ENCODE results near the gene MACROH2A1.

Gene MACROH2A1

DNA sequence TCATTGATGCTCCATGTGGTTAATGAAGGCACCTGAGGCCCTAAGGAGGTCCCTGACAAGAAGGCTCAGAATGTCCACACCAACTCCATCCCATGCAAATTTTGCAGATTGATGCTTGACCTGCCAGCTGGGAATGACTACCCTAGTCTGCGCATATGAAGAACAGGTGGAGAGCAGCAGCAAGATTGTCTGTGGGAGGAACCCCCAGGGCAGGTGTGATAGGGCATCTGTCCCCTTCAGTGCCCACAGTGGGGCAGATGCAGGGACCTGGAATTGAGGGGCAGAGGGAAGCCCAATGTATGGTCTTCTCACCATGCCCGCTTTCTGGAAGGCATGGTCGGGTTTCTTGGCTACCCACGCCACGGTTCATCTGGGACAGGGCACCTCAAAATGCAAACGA, 79.6 kb downstream of the MACROH2A1 start:
- Mint-ChIP-seq H3K36me3 (ENCODE audit: low read depth) (no peaks in the 10 kb centered on the region), H3K4me1 (ENCODE audit: low read depth) (no peaks in the 10 kb centered on the region), H3K4me3 (no peak overlapping the region), H3K27ac (no peak overlapping the region), H3K27me3 (no peaks in the 10 kb centered on the region), H3K9me3 (no peaks in the 10 kb centered on the region)
- intact Hi-C loops (cut with micrococcal nuclease): no loop called here

DNA sequence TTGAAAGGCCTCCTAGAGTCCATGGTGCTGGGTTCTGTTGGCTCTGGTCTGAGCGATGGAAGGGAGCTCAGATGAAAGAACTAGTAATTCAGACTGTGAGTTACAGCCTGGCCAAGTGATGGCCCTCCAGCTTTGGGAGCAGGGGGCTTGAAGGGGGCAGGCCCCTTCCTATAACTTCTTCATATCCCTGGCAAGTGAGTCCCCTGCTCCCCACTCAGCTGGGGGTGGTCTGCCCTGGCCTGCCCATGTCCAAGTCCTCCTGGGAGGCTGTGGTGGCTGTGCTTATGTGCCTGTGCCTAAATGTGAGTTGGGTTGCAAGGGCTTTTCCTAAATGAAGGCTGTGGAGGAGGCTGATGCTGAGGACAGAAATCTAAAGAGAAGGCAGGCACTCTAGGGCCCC, 80.1 kb downstream of the MACROH2A1 start:
- Mint-ChIP-seq H3K4me1 (ENCODE audit: low read depth) (no peaks in the 10 kb centered on the region), H3K36me3 (ENCODE audit: low read depth) (no peaks in the 10 kb centered on the region), H3K9me3 (no peaks in the 10 kb centered on the region), H3K27ac (no peak overlapping the region), H3K27me3 (no peaks in the 10 kb centered on the region), H3K4me3 (no peak overlapping the region)
- intact Hi-C loops (cut with micrococcal nuclease): no loop called here

DNA sequence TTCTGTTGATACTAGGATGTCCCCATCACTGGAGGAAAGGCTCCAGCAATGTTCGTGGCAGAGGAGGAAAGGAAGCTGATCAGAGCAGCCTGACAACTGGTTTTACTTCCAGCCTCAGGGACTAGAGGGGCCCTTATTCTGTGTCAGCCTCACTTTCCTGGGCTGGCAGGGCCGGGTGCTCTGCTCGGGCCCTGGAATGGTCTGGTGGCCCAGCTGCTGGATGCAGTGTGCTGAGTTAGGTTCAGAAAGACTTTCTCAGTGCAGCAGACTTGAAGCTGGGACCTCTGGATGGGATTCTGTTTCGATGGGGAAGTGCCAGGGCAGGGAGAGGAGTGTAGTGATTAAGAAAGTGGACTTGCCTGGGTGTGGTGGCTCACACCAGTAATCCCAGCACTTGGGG, 81.0 kb downstream of the MACROH2A1 start:
- H3K4me1 Mint-ChIP-seq (ENCODE audit: low read depth): no peaks in the 10 kb centered on the region
- no peaks in the 10 kb centered on the region for H3K36me3 Mint-ChIP-seq (ENCODE audit: low read depth)
- H3K4me3 Mint-ChIP-seq: no peak overlapping the region
- H3K27me3 Mint-ChIP-seq: no peaks in the 10 kb centered on the region
- H3K9me3 Mint-ChIP-seq: no peaks in the 10 kb centered on the region
- intact Hi-C loops (cut with micrococcal nuclease): no loop called here
- H3K27ac Mint-ChIP-seq: no peak overlapping the region

DNA sequence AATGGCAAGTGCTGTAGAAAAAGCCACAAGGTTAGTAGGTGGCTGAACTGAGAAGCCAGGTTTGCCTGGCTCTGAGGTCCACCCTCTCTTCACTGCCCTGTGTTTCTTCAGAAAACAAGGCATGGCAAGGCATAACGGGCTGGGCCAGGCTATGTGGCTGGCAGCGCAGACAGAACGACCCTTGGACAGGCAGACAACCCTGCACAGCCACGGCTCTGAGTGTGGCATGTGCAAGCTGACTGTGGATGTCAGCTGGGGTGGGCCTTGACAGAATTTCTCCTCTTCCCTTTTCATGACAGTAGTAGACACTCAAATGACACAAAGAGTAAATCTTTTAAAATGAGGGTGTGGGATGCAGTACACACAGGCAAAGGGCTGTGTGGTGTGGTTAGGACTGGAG, 81.7 kb downstream of the MACROH2A1 start:
- Mint-ChIP-seq H3K27ac (no peak overlapping the region), H3K27me3 (no peaks in the 10 kb centered on the region), H3K4me3 (no peak overlapping the region), H3K36me3 (ENCODE audit: low read depth) (no peaks in the 10 kb centered on the region), H3K9me3 (no peaks in the 10 kb centered on the region), H3K4me1 (ENCODE audit: low read depth) (no peaks in the 10 kb centered on the region)
- intact Hi-C loops (cut with micrococcal nuclease): no loop called here

DNA sequence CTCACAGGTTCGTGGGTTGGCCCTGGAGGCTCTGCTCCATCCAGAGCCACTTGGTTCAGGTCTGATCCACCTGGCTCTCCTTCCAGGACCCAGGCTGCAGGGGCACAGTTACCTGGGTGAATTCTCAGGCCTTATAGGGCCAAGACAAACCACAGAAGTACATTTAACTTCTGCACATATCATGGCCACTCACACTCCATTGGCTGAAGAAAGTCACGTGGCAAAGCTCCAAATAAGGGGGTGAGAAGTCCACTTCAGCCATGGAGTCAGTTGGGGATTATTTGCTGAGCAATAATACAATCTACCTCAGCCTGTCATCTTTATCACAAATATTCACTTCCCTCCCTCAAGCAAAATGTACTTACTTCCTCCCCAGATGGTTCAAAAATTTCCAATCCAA, 83.6 kb downstream of the MACROH2A1 start:
- Mint-ChIP-seq H3K36me3 (ENCODE audit: low read depth) (no peaks in the 10 kb centered on the region), H3K4me1 (ENCODE audit: low read depth) (peaks cover 1% of the 10 kb centered on the region), H3K4me3 (no peak overlapping the region), H3K9me3 (no peaks in the 10 kb centered on the region), H3K27me3 (no peaks in the 10 kb centered on the region), H3K27ac (no peak overlapping the region)
- intact Hi-C loops (cut with micrococcal nuclease): no loop called here

DNA sequence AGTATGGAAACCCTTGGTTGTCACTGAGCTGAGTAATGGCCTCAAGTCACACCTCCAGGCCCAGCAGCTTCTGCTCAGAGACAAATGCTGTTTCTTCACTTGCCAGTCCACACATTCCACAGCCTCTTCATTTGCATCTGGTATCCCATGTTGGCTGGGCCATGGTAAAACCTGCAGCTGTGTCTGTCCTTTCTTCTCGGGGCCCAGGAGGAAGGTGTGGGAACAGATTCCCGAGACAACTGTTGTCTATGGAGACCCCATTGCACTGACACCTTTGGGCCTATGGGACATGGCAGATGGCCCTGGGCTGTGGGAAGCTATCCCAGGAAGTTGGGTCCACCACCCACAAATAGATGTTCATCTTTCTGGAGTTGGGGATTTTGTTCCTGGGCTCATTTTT, 85.1 kb downstream of the MACROH2A1 start:
- Mint-ChIP-seq H3K9me3 (no peaks in the 10 kb centered on the region), H3K36me3 (ENCODE audit: low read depth) (no peaks in the 10 kb centered on the region), H3K27ac (no peak overlapping the region), H3K27me3 (peaks cover 2% of the 10 kb centered on the region), H3K4me3 (no peak overlapping the region), H3K4me1 (ENCODE audit: low read depth) (peaks cover 13% of the 10 kb centered on the region)
- intact Hi-C loops (cut with micrococcal nuclease): no loop called here

- Mint-ChIP-seq H3K27me3 (peaks cover 2% of the 10 kb centered on the region), H3K36me3 (ENCODE audit: low read depth) (no peaks in the 10 kb centered on the region), H3K4me3 (no peak overlapping the region), H3K9me3 (no peaks in the 10 kb centered on the region), H3K27ac (no peak overlapping the region), H3K4me1 (ENCODE audit: low read depth) (peaks cover 13% of the 10 kb centered on the region)
- intact Hi-C loops (cut with micrococcal nuclease): no loop called here
These were observed 85.6 kb downstream of the MACROH2A1 start for GRCh38 chr5:135313405-135313804.

DNA sequence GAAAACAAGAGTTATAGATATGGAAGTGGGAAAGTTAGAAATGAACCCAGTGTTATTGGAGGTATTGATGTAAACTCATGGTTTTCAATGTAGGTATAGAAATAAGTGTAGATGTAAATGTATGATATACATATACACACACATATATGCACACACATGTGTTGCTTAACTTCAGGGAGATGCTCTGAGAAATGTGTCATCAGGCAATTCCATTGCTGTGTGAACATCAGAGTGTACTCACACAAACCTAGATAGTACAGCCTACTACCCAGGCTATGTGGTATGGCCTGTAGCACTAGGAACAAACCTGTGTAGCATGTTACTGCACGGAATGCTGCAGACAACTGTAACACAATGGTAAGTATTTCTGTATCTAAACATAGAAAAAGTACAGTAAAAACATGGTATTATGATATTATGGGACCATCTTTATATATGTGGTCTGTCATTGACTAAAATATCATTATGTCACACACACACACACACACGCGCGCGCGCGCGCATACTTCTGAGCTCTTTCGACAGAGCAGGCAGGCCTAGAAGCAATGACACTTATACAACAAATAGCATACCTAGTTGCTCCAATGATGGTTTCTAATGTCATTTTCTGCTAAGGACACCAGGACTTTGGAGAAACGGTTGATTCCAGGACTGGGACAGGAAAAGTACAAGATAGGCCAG, 86.6 kb downstream of the MACROH2A1 start:
- Mint-ChIP-seq H3K4me1 (ENCODE audit: low read depth) (peaks cover 13% of the 10 kb centered on the region), H3K27ac (no peak overlapping the region), H3K9me3 (no peaks in the 10 kb centered on the region), H3K27me3 (peaks cover 2% of the 10 kb centered on the region), H3K36me3 (ENCODE audit: low read depth) (no peaks in the 10 kb centered on the region), H3K4me3 (no peak overlapping the region)
- intact Hi-C loops (cut with micrococcal nuclease): no loop called here

GRCh38 chr5:135310328-135310989, 88.6 kb downstream of the MACROH2A1 start:
- Mint-ChIP-seq H3K36me3 (ENCODE audit: low read depth) (no peaks in the 10 kb centered on the region), H3K27me3 (peaks cover 2% of the 10 kb centered on the region), H3K4me1 (ENCODE audit: low read depth) (peaks cover 13% of the 10 kb centered on the region), H3K27ac (no peak overlapping the region), H3K9me3 (no peaks in the 10 kb centered on the region), H3K4me3 (no peak overlapping the region)
- intact Hi-C loops (cut with micrococcal nuclease): no loop called here

DNA sequence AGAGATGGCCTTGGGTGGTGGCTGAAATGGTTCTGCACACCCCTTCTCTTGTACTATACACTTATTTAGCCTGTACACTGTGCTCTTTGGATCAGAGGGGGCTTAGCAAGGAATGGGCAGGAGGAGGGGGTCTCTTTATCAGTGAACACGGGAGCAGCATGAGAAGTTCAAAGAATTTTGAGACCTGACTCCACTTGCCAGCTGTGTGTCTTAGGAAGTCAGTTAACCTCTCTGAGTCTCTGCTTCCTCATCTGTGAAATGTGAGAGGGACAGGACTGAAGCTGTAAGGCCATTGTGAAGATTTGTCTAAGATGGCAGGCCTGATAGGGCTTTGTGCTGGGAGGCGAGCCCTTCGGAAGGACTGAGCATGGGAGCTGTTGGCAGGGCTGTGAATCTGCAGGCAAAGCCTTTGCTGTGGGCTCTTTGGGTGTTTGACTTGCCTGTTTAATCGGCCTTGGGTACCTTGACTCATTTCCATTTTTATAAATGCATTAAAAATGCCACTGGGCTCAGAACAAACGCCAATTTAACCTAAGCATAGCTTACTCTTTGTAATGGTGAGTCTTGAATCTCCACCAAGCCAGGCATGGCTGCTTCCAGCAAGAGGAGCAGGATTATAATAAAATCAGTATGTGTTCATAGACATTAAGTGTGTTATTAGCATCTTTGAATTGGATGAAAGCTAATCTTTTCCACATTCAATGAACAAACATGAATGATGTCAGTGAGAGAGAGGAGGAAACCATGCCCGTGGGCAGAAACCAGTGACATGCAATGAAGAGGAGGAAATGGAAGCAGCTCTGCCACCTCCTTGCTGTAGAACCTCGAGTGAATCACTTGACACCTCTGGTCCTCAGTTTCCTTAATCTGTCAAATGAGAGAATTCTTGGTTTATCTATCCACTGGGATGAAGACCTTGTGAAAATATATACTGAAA, 89.4 kb downstream of the MACROH2A1 start:
- no peaks in the 10 kb centered on the region for H3K36me3 Mint-ChIP-seq (ENCODE audit: low read depth)
- H3K27me3 Mint-ChIP-seq: peaks cover 3% of the 10 kb centered on the region
- no peak overlapping the region for H3K4me3 Mint-ChIP-seq
- intact Hi-C loops (cut with micrococcal nuclease): no loop called here
- no peaks in the 10 kb centered on the region for H3K9me3 Mint-ChIP-seq
- no peak overlapping the region for H3K27ac Mint-ChIP-seq
- peaks cover 13% of the 10 kb centered on the region for H3K4me1 Mint-ChIP-seq (ENCODE audit: low read depth)

- Mint-ChIP-seq H3K36me3 (ENCODE audit: low read depth) (no peaks in the 10 kb centered on the region), H3K4me3 (no peak overlapping the region), H3K4me1 (ENCODE audit: low read depth) (peaks cover 13% of the 10 kb centered on the region), H3K9me3 (no peaks in the 10 kb centered on the region), H3K27ac (no peak overlapping the region), H3K27me3 (peaks cover 4% of the 10 kb centered on the region)
- intact Hi-C loops (cut with micrococcal nuclease): no loop called here
These were observed 90.3 kb downstream of the MACROH2A1 start for GRCh38 chr5:135308752-135309151.

- intact Hi-C loops (cut with micrococcal nuclease): no loop called here
- H3K9me3 Mint-ChIP-seq: no peaks in the 10 kb centered on the region
- no peaks in the 10 kb centered on the region for H3K36me3 Mint-ChIP-seq (ENCODE audit: low read depth)
- H3K4me1 Mint-ChIP-seq (ENCODE audit: low read depth): peaks cover 13% of the 10 kb centered on the region
- peaks cover 4% of the 10 kb centered on the region for H3K27me3 Mint-ChIP-seq
- no peak overlapping the region for H3K4me3 Mint-ChIP-seq
- no peak overlapping the region for H3K27ac Mint-ChIP-seq
These were observed 90.8 kb downstream of the MACROH2A1 start for GRCh38 chr5:135308245-135308644.

DNA sequence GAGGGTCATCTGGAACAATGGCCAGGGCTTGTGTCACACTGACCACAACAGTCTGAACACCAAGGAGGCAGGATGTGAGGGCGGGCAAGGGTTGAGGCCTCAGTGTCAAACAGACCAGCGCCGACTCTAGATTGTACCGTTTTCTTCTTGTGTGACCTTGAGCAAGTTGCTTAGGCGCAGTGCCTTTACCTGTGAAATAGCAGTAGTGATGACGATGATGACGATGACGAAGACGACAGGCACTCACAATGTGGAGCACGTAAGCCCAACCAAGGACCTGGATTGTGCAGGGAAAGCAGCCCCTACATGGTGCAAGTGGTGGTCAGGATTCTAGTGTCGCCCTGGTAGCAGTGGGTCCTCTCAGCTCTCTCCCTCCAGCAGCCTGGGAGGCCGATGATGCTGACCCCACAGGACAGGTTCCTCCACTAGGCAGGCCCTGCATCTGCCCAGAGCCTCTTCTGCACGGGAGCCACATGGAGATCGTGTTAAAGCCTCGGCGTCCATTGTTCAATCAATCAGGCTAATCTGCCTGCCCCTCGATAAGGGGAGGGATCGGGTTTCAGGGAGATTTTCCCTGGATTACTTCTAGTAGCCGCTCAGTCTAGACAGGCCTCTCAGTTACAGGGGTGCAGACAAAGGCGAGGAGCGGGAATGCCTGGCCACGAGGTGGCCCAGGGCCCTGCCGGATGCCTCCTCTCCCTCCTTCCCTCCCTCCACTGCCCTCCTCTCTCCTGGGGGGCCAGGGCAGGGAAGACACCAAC, 91.7 kb downstream of the MACROH2A1 start:
- intact Hi-C loops (cut with micrococcal nuclease): no loop called here
- peaks cover 13% of the 10 kb centered on the region for H3K4me1 Mint-ChIP-seq (ENCODE audit: low read depth)
- no peak overlapping the region for H3K4me3 Mint-ChIP-seq
- H3K27me3 Mint-ChIP-seq: peaks cover 4% of the 10 kb centered on the region
- no peaks in the 10 kb centered on the region for H3K36me3 Mint-ChIP-seq (ENCODE audit: low read depth)
- no peaks in the 10 kb centered on the region for H3K9me3 Mint-ChIP-seq
- no peak overlapping the region for H3K27ac Mint-ChIP-seq
